GM13977 (cell line): Measurements from ENCODE around the gene TMC6.

ENCODE experiments used
- DNase-seq: peaks from one replicate; pipeline ENCODE4 v3.0.0; 2012; ENCODE audit warnings: low spot score
- in situ Hi-C: fragments of 300-500 bp; cut with MboI; formaldehyde crosslinking; loops from one replicate; pipeline ENCODE4 v1.12.0; 2022; ENCODE audit warnings: low sequenced_read_pairs, low pct_unique_long_range_greater_than_20kb, mixed read lengths, inconsistent platforms; ENCODE audit not compliant: unreplicated experiment
- TF ChIP-seq, protein P1 (sequence below): IDR thresholded peaks from 2 replicates; pipeline ENCODE4 v1.5.1; 2012; ENCODE audit warnings: mild to moderate bottlenecking, control low read depth; ENCODE audit not compliant: insufficient read depth; ENCODE audit errors: extremely low read depth, missing control alignments

The TMC6 gene

DNA sequence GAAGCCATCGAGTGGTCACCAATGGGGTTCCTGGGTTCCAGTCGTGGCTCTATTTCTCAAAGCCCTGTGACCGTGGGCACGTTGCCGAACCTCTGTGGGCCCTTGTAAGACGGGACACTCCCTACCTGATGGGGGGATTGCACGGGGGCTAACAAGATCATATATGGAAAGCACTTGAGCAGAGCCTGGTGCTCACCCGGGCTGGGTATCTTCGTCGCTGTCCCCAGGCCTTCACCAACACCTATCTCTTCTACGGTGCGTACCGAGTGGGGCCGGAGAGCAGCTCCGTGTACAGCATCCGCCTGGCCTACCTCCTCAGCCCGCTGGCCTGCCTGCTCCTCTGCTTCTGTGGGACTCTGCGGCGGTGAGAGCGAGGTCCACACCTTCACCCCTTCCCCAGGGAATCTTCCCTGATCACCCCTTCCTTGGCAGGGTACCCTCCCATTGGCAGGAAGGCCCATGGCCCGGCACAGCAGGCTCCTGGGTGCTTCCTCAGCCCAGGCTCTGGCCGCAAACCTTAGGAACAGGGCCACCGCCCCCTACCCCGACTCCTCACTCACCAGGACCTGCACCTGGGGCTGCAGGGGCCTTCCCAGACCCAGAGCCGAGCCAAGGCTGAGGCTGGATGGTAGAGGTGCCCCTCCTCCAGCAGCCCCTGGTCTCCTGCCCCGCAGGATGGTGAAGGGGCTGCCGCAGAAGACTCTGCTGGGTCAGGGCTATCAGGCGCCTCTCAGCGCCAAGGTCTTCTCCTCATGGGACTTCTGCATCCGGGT lies 4.8 kb upstream of the TMC6 start:
- DNase-seq = no peak
- in situ Hi-C loops = no loop called here
- TF ChIP-seq, protein P1, sequence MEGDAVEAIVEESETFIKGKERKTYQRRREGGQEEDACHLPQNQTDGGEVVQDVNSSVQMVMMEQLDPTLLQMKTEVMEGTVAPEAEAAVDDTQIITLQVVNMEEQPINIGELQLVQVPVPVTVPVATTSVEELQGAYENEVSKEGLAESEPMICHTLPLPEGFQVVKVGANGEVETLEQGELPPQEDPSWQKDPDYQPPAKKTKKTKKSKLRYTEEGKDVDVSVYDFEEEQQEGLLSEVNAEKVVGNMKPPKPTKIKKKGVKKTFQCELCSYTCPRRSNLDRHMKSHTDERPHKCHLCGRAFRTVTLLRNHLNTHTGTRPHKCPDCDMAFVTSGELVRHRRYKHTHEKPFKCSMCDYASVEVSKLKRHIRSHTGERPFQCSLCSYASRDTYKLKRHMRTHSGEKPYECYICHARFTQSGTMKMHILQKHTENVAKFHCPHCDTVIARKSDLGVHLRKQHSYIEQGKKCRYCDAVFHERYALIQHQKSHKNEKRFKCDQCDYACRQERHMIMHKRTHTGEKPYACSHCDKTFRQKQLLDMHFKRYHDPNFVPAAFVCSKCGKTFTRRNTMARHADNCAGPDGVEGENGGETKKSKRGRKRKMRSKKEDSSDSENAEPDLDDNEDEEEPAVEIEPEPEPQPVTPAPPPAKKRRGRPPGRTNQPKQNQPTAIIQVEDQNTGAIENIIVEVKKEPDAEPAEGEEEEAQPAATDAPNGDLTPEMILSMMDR = no peak

DNA sequence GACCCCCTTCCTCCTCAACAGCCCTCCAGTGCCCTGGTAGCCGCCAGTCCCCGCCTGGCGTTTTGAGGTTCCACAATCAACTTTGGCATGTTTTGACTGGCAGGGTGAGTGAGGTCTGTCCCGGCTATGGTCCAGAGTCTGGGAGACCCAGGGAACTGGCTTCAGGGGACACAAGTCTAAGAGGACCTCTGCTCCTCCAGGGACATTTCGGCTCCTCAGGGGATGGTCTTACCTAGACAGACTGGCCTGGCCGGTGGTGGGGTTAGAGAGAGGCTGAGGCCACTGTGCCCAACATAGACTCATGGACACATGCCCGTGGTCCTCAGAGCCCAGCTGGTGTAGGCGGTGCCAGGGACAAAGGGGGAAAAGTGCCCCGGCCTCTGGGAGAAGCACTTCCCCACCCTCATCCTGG lies 4.2 kb upstream of the TMC6 start:
- DNase-seq = no peak
- in situ Hi-C loops = no loop called here
- TF ChIP-seq, protein P1 = no peak

DNA sequence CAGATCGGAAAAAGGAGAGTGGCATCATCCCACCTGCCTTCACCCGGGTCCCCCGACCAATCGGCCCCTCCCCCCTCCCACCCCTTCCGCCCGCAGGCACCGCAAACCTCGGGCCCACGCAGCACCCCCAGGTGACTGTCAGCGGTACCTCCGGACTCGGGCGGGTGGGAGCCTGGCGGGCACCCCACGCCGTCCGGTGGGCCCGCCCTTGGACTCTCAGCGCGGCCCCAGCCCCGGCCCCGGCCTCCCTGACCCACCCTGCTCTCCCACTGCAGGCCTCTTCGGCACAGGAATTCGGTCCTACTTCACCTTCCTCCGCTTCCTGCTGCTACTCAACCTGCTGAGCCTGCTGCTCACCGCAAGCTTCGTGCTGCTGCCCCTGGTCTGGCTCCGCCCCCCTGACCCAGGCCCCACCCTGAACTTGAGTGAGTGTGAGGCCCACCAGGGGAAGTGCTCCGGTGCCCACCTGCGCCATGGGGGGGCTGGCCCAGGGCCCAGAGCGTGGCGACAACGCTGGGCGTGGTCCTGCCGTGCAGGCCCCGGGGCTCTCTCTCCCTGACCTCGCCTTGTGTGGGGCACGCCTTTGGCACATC lies 3.6 kb upstream of the TMC6 start:
- peak; percentile 74 for DNase-seq
- TF ChIP-seq, protein P1 = no peak
- in situ Hi-C loops = no loop called here

DNA sequence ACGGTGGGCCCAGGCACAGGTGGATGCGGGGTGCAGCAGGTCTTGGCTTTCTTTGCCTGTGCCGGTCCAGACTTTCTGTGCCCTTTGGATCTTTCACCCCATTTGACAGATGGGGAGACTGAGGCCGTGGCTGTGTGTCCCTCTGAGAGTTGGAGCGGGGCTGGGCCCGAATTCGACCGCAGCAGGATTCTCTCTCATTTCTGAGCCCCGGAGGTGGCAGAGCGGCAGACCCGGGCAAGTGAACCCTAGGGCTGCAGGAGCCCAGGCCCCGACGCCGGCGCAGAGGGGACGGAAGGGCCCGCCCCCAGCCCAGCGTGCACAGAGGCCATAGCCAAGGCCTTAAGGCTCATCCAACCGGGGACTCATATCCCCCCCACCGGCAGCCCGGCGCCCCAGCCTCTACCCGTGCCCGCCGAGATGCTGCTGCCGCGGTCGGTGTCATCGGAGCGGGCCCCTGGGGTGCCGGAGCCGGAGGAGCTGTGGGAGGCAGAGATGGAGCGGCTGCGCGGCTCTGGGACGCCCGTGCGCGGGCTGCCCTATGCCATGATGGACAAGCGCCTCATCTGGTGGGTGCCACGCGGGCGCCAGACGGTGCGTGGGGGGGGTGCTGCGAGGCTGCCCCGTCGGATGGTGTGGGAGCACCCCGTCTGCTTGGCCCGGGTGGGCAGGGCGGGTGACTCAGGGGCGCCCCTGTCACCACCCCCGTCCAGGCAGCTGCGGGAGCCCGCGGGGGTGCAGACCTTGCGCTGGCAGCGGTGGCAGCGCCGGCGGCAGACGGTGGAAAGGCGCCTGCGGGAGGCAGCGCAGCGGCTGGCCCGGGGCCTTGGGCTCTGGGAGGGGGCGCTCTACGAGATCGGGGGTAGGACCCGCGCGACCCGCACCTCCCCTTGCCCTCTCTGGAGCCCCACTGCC lies 2.9 kb upstream of the TMC6 start:
- in situ Hi-C loops = no loop called here

DNA sequence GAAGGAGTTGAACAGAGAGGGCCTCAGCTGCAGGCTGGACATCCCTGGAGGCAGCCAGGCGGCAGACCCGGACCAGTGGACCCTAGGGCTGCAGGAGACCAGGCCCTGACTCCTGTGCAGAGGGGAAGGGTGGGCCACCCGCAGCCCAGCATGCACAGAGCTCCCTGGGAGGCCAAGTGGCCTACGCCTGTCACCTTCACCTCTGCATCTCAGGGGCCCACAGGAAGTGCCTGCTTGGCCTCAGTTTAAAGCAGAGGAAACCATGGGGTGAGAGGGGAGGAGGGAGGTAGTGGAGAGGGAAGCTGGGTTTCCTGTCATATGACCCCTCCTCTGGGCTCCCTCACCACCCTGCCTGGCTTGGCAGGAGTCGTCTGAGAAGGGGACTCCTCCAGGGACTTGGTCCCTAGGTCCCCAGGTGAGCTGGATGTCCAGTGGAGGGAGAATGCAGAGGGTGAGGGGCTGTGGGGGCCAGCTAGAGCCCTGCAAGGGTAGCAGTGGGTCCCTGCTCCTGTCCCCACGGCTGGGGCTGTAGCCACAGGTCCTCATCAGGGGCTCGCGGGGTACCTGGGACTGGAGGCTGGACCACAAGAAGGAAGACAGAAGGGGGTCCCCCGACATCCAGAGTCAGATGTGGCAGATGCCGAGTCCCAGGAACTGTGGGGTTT lies 2.0 kb upstream of the TMC6 start, which contains the start of gene TMC8:
TSS of gene TMC8 (plus strand) at position 335 of the 665 bp plus-strand sequence. CDS start 818 bp downstream, outside the sequence.
- peak; percentile 80 for DNase-seq
- TF ChIP-seq, protein P1 = no peak
- in situ Hi-C loops = no loop called here

More for the DNA sequence above, 2.9 kb upstream of the TMC6 start:
- peak; percentile 64 for DNase-seq
- TF ChIP-seq, protein P1 = no peak

DNA sequence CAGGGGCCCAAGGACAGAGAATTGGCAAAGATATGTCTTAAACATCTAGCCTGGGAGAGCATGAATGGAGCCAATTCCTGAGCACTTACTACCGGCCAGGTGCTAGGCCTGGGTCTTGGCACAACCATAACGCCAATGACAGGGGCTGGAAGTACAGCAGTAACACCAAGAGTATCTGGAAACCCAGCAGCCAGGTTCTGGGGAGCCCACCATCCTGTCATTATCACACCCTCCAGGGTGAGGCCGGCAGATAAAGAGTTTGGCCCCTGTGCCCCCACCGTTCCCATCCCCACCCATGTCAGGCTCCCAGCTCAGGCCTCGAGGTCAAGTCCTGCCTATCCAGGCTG lies 1.5 kb upstream of the TMC6 start:
- TF ChIP-seq, protein P1 = no peak
- in situ Hi-C loops = no loop called here
- no peak for DNase-seq
